ENCODE data around the gene HAND2. TPM values are rescaled to one million over a fixed set of nuclear protein-coding genes. Genes with fewer than 3 reads are reported as not detected.

Gene HAND2
- total RNA-seq, 4 donors from 2014 or later: 0.96 to 5.0 (median 3.3) TPM

GRCh38 chr4:173513651-173514050 is 16.4 kb downstream of the HAND2 start:
- TF ChIP-seq POLR2A (IDR thresholded peaks at IDR 0.05): no peak
- TF ChIP-seq POLR2AphosphoS5 (IDR thresholded peaks at IDR 0.05): no peak
- TF ChIP-seq, protein P1, sequence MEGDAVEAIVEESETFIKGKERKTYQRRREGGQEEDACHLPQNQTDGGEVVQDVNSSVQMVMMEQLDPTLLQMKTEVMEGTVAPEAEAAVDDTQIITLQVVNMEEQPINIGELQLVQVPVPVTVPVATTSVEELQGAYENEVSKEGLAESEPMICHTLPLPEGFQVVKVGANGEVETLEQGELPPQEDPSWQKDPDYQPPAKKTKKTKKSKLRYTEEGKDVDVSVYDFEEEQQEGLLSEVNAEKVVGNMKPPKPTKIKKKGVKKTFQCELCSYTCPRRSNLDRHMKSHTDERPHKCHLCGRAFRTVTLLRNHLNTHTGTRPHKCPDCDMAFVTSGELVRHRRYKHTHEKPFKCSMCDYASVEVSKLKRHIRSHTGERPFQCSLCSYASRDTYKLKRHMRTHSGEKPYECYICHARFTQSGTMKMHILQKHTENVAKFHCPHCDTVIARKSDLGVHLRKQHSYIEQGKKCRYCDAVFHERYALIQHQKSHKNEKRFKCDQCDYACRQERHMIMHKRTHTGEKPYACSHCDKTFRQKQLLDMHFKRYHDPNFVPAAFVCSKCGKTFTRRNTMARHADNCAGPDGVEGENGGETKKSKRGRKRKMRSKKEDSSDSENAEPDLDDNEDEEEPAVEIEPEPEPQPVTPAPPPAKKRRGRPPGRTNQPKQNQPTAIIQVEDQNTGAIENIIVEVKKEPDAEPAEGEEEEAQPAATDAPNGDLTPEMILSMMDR (IDR thresholded peaks at IDR 0.05): no peak
- TF ChIP-seq EP300 (IDR thresholded peaks at IDR 0.05): no peak
- peaks cover 96% of the 10 kb centered on the region for H3K27me3 ChIP-seq
- H3K4me1 ChIP-seq: peaks cover 26% of the 10 kb centered on the region

DNA sequence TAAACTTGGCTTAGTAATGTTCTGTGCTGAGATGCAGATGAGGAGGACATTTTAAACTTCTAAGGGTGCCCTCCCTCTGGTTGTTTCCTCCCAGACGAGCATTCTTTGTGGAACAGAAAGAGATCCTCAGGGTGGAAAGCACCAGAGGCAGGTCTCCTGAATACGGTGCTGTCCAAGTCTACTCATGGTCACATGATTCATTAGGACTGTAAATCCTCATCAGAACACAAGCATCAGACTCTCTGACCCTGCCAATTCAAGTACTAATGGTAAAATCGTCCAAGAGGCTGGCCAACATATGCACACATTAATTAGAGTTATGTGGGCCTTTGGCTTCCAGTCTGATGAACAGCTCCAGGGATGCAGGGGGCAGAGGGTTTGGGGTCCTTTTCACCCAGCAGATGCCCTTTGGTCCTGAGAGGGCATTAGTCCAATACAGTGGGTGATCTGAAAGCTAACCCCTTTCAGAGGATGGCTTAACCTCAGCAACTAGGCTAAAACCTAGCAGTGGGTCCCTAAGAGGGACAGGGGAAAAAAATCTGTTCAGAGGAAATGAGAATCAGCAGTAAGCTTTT is 18.2 kb downstream of the HAND2 start:
- WGBS: 33% methylated on average over 3 of the region's 3 CpGs
- H3K4me3 ChIP-seq: no peak overlapping the region
- no peaks in the 10 kb centered on the region for H3K36me3 ChIP-seq
- no peak for DNase-seq (ENCODE audit: low spot score in 2 of 2)
- no peaks in the 10 kb centered on the region for H3K9me3 ChIP-seq
- no peak overlapping the region for H3K27ac ChIP-seq
- peaks cover 96% of the 10 kb centered on the region for H3K27me3 ChIP-seq
- TF ChIP-seq POLR2AphosphoS5 (IDR thresholded peaks at IDR 0.05): no peak
- TF ChIP-seq, protein P1 (IDR thresholded peaks at IDR 0.05): no peak
- TF ChIP-seq POLR2A (IDR thresholded peaks at IDR 0.05): no peak
- no peak for TF ChIP-seq EP300 (IDR thresholded peaks at IDR 0.05)
- H3K4me1 ChIP-seq: peaks cover 11% of the 10 kb centered on the region

More at GRCh38 chr4:173513651-173514050, 16.4 kb downstream of the HAND2 start:
- Histone ChIP-seq H3K36me3 (no peaks in the 10 kb centered on the region), H3K4me3 (no peak overlapping the region), H3K27ac (no peak overlapping the region), H3K9me3 (no peaks in the 10 kb centered on the region)
- DNase-seq (ENCODE audit: low spot score in 2 of 2): no peak

GRCh38 chr4:173509036-173510001 is 20.7 kb downstream of the HAND2 start:
- Histone ChIP-seq H3K27me3 (peaks cover 95% of the 10 kb centered on the region), H3K9me3 (no peaks in the 10 kb centered on the region), H3K4me3 (peak overlapping the region; percentile 48), H3K27ac (no peak overlapping the region), H3K4me1 (peaks cover 14% of the 10 kb centered on the region), H3K36me3 (no peaks in the 10 kb centered on the region)
- 12% methylated on average over 72 of the region's 72 CpGs for WGBS
- DNase-seq (ENCODE audit: low spot score in 2 of 2): no peak
- no peak for TF ChIP-seq POLR2A (IDR thresholded peaks at IDR 0.05)
- TF ChIP-seq EP300 (IDR thresholded peaks at IDR 0.05): no peak
- TF ChIP-seq, protein P1 (IDR thresholded peaks at IDR 0.05): no peak
- no peak for TF ChIP-seq POLR2AphosphoS5 (IDR thresholded peaks at IDR 0.05)

DNA sequence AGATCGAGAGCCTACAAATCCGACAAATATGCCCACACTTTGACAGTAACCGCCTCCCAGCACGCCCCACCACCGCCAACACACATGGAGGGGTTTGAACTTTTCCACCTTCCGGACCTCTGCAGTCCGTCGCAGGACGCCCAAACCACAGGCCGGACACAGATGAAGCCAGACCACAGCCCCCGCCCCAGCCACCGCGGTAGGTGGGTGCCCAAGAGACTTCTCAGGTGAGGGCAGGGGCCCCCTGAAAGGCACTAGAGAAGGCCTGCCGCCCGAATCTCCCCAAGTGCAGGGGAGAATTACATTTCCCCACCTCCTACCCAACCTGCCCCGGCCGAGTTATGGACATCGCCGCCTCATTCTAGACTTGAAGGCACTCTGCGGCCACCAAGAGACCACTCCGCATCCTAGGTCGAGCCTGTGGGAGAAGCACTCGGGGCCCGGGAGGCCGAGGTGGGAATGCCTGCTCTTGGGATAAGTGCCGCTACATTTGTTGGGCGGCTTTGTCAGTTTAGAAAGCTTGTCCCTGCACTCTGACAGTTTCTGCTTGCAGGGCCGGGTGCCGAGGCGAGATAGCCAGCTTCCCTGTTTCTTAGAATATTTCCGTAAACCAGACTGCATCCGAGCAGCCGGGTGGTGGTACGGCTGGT is 21.5 kb downstream of the HAND2 start:
- H3K27ac ChIP-seq: no peak overlapping the region
- TF ChIP-seq POLR2A (IDR thresholded peaks at IDR 0.05) (no peak), EP300 (IDR thresholded peaks at IDR 0.05) (no peak), POLR2AphosphoS5 (IDR thresholded peaks at IDR 0.05) (no peak)
- TF ChIP-seq, protein P1 (IDR thresholded peaks at IDR 0.05): no peak
- H3K4me1 ChIP-seq: peaks cover 14% of the 10 kb centered on the region
- H3K27me3 ChIP-seq: peaks cover 95% of the 10 kb centered on the region
- peak overlapping the region; percentile 48 for H3K4me3 ChIP-seq
- H3K36me3 ChIP-seq: no peaks in the 10 kb centered on the region
- 57% methylated on average over 34 of the region's 34 CpGs for WGBS
- no peak for DNase-seq (ENCODE audit: low spot score in 2 of 2)
- H3K9me3 ChIP-seq: no peaks in the 10 kb centered on the region
